HepG2 (cell line): ENCODE results near the gene ECE2. TPM values are rescaled to one million over a fixed set of nuclear protein-coding genes. Genes with fewer than 3 reads are reported as not detected.

Experiments used
- CC2D1A ChIP-seq: sonication (generic); formaldehyde crosslinking; IDR thresholded peaks from 2 replicates; pipeline ENCODE4 v1.8.1; 2023; ENCODE audit warnings: mild to moderate bottlenecking, missing genetic modification reagents
- CEBPB ChIP-seq: IDR thresholded peaks from 2 replicates; pipeline ENCODE4 v1.6.1; 2011; ENCODE audit warnings: low read depth, low read length, improper control_type of control experiment, borderline replicate concordance
- CEBPG ChIP-seq: IDR thresholded peaks from 2 replicates; pipeline ENCODE4 v1.6.1; 2016
- EED ChIP-seq: sonication (generic); formaldehyde crosslinking; IDR thresholded peaks from 2 replicates; pipeline ENCODE4 v1.5.0; 2020; ENCODE audit warnings: mild to moderate bottlenecking, missing genetic modification reagents
- FOXM1 ChIP-seq: sonication (generic); formaldehyde crosslinking; IDR thresholded peaks from 2 replicates; pipeline ENCODE4 v1.5.0; 2020; ENCODE audit warnings: missing genetic modification reagents
- KDM2A ChIP-seq: sonication (generic); formaldehyde crosslinking; IDR thresholded peaks from 2 replicates; pipeline ENCODE4 v1.4.0; 2020; ENCODE audit warnings: low read depth, missing genetic modification reagents, borderline replicate concordance
- PTBP1 ChIP-seq: fragments of 200-400 bp; formaldehyde crosslinking; IDR thresholded peaks from 2 replicates; pipeline ENCODE4 v1.6.1; 2018; ENCODE audit warnings: low read length, low read depth; ENCODE audit not compliant: poor library complexity, severe bottlenecking
- RBFOX2 ChIP-seq: fragments of 200-400 bp; formaldehyde crosslinking; IDR thresholded peaks from 2 replicates; pipeline ENCODE4 v1.6.1; 2017; ENCODE audit warnings: low read depth, mild to moderate bottlenecking, low read length
- ZNF776 ChIP-seq: sonication (generic); formaldehyde crosslinking; IDR thresholded peaks from 2 replicates; pipeline ENCODE4 v1.4.0; 2020; ENCODE audit warnings: mild to moderate bottlenecking, missing genetic modification reagents
- polyA plus RNA-seq, 8 experiments: library from polyadenylated mRNA; depleted of rRNA in 3 of 8; stranded (reverse) in 7 of 8; unstranded in 1 of 8; fragments of >200 nt; fragmentation: Illumina TruSeq in 4 of 8; extraction: Trizol in 4 of 8; gene quantifications; 2 replicates each; pipeline versions ENCODE4 v1.2.1 to v1.2.3, GENCODE V29; 2011 to 2016; ENCODE audit warnings: low read depth in 4 of 8, missing spikeins in 1 of 8, mixed read lengths in 1 of 8; ENCODE audit not compliant: insufficient read depth in 1 of 8
- total RNA-seq, 5 experiments: library from RNA; depleted of rRNA; stranded (reverse); fragments of >200 nt; fragmentation: Illumina TruSeq; extraction: Trizol; gene quantifications; 2 replicates each; pipeline ENCODE4 v1.2.3, GENCODE V29; 2016; ENCODE audit warnings: low read depth in 1 of 5
- TF ChIP-seq, protein P1 (sequence below): sonication (generic); formaldehyde crosslinking; IDR thresholded peaks from 2 replicates; pipeline ENCODE4 v1.4.0; 2020; ENCODE audit warnings: missing genetic modification reagents
- TF ChIP-seq, protein P2 (sequence below): sonication (generic); formaldehyde crosslinking; IDR thresholded peaks from 2 replicates; pipeline ENCODE4 v1.4.0; 2020; ENCODE audit warnings: missing genetic modification reagents
- TF ChIP-seq, protein P3 (sequence below): sonication (generic); formaldehyde crosslinking; IDR thresholded peaks from 2 replicates; pipeline ENCODE4 v1.5.0; 2020; ENCODE audit warnings: missing genetic modification reagents
- TF ChIP-seq, protein P4 (sequence below): IDR thresholded peaks from 2 replicates; pipeline ENCODE4 v1.6.1; 2012; ENCODE audit warnings: inconsistent platforms

The ECE2 gene
- total and polyA plus RNA-seq, 2 of the 13 experiments (the other 11 are each of a cell fraction or from before 2014, with no cell fraction given): not detected

DNA sequence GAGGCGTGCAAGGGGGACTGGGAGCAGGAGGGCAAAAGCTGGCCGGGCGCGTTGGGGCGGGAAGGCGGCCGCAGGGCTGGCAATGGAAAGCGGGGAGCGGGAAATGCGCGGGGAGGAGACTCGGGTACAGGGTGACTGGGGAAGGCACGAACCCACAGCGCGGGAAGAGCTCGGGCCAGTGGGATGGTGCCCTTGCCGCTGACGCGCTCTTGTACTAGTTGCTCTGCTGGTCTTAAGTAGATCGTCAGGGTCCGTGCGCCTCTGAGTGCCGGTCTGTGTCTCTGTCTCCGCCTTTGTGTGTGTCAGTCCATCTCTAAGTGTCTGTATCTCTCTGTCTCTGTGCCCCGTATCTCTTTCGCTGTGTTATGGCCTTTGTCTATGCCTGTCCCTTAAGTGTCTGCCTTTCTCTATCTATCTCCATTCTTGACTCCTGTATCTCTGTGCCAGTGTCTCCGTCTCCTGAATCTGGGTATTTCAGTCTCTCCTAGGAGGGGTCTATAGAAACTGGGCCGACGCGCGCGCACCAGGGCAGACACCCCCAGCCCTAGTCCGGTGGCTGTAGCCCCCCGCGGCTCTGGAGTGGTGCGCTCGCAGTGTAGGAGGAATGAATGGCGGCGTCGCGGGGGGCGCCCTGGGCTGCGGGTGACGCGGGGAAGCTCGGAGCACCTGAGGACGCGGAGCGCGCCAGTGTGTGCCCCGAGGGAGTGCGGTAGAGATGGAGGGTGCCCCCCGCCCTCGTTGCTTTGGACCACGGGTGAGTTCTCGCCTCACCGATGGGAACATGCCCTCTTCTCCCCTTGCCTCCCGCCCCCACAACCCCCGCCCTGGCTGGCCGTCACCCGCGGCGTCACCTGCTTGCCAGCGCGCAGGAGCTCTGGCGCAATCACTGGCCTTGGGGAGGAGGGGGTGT, 13.7 kb upstream of the ECE2 start (continued):
- TF ChIP-seq KDM2A (CRISPR knock-in tag) (no peak), PTBP1 (no peak), FOXM1 (CRISPR knock-in tag) (no peak), ZNF776 (no peak), CC2D1A (CRISPR knock-in tag) (no peak), EED (0 out of 2 replicates have a peak, but pooled peaks have one; percentile 22), CEBPG (CRISPR knock-in tag) (peak; percentile 71), CEBPB (peak; percentile 70; the same call in 1 of the 2 replicates), RBFOX2 (no peak)
- TF ChIP-seq, protein P1, sequence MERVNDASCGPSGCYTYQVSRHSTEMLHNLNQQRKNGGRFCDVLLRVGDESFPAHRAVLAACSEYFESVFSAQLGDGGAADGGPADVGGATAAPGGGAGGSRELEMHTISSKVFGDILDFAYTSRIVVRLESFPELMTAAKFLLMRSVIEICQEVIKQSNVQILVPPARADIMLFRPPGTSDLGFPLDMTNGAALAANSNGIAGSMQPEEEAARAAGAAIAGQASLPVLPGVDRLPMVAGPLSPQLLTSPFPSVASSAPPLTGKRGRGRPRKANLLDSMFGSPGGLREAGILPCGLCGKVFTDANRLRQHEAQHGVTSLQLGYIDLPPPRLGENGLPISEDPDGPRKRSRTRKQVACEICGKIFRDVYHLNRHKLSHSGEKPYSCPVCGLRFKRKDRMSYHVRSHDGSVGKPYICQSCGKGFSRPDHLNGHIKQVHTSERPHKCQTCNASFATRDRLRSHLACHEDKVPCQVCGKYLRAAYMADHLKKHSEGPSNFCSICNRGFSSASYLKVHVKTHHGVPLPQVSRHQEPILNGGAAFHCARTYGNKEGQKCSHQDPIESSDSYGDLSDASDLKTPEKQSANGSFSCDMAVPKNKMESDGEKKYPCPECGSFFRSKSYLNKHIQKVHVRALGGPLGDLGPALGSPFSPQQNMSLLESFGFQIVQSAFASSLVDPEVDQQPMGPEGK (CRISPR knock-in tag): peak; percentile 72; the same call in 1 of the 2 replicates
- TF ChIP-seq, protein P2, sequence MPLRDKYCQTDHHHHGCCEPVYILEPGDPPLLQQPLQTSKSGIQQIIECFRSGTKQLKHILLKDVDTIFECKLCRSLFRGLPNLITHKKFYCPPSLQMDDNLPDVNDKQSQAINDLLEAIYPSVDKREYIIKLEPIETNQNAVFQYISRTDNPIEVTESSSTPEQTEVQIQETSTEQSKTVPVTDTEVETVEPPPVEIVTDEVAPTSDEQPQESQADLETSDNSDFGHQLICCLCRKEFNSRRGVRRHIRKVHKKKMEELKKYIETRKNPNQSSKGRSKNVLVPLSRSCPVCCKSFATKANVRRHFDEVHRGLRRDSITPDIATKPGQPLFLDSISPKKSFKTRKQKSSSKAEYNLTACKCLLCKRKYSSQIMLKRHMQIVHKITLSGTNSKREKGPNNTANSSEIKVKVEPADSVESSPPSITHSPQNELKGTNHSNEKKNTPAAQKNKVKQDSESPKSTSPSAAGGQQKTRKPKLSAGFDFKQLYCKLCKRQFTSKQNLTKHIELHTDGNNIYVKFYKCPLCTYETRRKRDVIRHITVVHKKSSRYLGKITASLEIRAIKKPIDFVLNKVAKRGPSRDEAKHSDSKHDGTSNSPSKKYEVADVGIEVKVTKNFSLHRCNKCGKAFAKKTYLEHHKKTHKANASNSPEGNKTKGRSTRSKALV (CRISPR knock-in tag): peak; percentile 83
- TF ChIP-seq, protein P3, sequence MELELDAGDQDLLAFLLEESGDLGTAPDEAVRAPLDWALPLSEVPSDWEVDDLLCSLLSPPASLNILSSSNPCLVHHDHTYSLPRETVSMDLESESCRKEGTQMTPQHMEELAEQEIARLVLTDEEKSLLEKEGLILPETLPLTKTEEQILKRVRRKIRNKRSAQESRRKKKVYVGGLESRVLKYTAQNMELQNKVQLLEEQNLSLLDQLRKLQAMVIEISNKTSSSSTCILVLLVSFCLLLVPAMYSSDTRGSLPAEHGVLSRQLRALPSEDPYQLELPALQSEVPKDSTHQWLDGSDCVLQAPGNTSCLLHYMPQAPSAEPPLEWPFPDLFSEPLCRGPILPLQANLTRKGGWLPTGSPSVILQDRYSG: no peak
- TF ChIP-seq, protein P4, sequence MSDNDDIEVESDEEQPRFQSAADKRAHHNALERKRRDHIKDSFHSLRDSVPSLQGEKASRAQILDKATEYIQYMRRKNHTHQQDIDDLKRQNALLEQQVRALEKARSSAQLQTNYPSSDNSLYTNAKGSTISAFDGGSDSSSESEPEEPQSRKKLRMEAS: peak; percentile 16
